GM12872 (cell line): Measurements from ENCODE around the gene AAGAB.

Experiments used
- TF ChIP-seq, protein P1 (sequence below): IDR thresholded peaks from 3 replicates; pipeline ENCODE4 v1.5.1; 2011; ENCODE audit warnings: low read depth, mild to moderate bottlenecking, low read length, moderate library complexity; ENCODE audit not compliant: insufficient read depth

Gene AAGAB

DNA sequence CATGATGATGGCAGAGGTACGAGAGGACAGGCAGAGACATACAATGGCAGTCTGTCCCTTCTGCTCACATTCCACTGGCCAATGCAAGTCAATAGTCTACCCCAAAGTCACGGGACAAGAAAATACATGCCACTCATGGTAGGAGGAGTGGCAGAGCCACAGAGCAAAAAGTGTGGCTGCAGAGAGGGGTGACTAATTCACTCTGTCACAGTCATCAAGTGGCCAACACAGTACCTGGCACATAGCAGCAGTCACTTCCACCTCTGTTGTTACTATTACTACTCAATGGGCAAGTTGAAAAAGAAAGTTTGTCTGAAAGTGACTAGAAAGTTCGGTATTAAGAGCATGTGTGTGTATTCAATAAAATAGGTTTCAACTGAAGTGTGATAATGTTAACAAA is 97.6 kb downstream of the AAGAB start:
- TF ChIP-seq, protein P1, sequence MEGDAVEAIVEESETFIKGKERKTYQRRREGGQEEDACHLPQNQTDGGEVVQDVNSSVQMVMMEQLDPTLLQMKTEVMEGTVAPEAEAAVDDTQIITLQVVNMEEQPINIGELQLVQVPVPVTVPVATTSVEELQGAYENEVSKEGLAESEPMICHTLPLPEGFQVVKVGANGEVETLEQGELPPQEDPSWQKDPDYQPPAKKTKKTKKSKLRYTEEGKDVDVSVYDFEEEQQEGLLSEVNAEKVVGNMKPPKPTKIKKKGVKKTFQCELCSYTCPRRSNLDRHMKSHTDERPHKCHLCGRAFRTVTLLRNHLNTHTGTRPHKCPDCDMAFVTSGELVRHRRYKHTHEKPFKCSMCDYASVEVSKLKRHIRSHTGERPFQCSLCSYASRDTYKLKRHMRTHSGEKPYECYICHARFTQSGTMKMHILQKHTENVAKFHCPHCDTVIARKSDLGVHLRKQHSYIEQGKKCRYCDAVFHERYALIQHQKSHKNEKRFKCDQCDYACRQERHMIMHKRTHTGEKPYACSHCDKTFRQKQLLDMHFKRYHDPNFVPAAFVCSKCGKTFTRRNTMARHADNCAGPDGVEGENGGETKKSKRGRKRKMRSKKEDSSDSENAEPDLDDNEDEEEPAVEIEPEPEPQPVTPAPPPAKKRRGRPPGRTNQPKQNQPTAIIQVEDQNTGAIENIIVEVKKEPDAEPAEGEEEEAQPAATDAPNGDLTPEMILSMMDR = no peak

DNA sequence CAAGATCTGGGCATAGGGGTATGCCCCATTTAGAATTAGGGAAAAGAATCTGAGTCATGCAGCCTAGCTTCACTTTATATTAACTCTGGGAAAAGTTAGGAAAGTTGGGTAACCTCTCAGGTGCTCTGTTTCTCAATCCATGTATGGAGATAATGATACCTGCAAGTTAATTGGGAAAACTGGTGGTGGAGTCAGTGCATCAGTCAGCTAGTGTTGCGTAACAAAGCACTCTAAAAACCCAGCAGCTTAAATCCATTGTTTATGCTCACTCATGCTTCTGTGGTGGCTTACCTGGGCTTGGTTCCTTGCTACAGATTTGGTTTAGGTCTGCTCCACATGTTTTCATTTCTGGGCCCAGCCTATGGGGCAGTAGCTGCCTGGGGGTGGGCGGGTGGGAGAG is 98.0 kb downstream of the AAGAB start:
- TF ChIP-seq, protein P1 = no peak

DNA sequence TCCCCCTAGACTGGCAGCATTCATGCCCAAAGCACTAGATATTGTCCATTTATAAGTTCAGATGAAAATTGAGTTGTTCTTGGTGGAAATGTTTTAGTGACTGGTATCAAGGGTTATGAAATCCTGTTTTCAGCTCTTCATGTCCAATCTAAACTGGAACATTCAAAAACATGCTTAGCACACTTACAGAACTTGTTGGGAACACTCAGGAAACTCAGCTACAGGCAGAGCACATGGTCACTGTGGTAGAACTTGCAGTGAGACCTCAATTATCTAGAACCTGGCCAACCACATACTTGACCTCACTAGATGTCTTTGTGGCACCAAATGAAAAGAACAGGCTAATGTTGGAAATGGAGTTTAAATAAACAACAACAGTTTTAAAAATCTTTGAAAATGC is 100.2 kb downstream of the AAGAB start:
- TF ChIP-seq, protein P1 = no peak

DNA sequence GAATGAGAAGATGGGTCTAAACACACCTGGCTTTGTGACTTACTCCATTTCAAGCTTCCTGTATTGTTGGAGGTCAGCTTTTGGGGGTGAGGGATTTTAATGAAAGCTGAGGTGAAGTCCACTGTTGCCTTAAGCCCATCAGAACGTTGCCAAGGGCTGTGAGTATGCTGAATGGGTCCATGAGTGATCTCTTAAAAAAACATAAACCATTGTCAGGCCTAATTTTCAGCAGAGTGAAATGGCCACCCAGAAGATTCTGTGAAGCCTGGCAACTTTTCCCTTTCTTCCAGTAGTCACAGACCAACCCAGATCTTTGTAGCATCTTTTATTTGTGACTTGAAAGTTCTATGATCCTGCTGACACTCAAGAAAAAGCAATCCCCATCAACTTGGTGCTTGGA is 102.0 kb downstream of the AAGAB start:
- TF ChIP-seq, protein P1 = no peak
